WTC11 (cell line): ENCODE data around the gene ZNF512B. TPM values are rescaled to one million over a fixed set of nuclear protein-coding genes. Genes with fewer than 3 reads are reported as not detected.

ENCODE experiments used
- ATAC-seq: fragments of 200-7000 bp; cut with Tn5 transposase; 2 replicates; pipeline ENCODE4 v1.10.0; 2021; ENCODE audit warnings: mild to moderate bottlenecking, moderate library complexity
- CTCF ChIA-PET: fragments of 300-600 bp; sonication (Branson Sonifier 250); formaldehyde crosslinking; loops from one replicate; lab custom pipeline; 2021; ENCODE audit warnings: antibody characterized with exemption; lab: Charles Lee
- POLR2A ChIA-PET: fragments of 350-600 bp; sonication (Branson Sonifier 250); formaldehyde crosslinking; loops from one replicate; lab custom pipeline; 2021; ENCODE audit warnings: antibody characterized with exemption; lab: Charles Lee
- DNase-seq: peaks from one replicate; pipeline ENCODE4 v3.0.0; 2021; ENCODE audit warnings: low spot score
- H3K27ac Mint-ChIP-seq: 2 replicates; pipeline ENCODE4 v1.8.0; 2021; ENCODE audit warnings: mixed read lengths
- H3K27me3 Mint-ChIP-seq: 2 replicates; pipeline ENCODE4 v1.8.0; 2021; ENCODE audit warnings: low read depth, mild to moderate bottlenecking, moderate library complexity, mixed read lengths
- H3K36me3 Mint-ChIP-seq: 2 replicates; pipeline ENCODE4 v1.8.0; 2021; ENCODE audit warnings: mixed read lengths
- H3K4me1 Mint-ChIP-seq: 2 replicates; pipeline ENCODE4 v1.8.0; 2022; ENCODE audit warnings: mixed read lengths
- H3K4me3 Mint-ChIP-seq: 2 replicates; pipeline ENCODE4 v1.8.0; 2021; ENCODE audit warnings: mild to moderate bottlenecking, moderate library complexity, mixed read lengths
- H3K9me3 Mint-ChIP-seq: 2 replicates; pipeline ENCODE4 v1.8.0; 2021; ENCODE audit warnings: mixed read lengths
- CREM ChIP-seq: sonication (generic); formaldehyde crosslinking; IDR thresholded peaks from 2 replicates; pipeline ENCODE4 v1.8.1; 2022; ENCODE audit warnings: mild to moderate bottlenecking, missing genetic modification reagents, moderate library complexity
- CTCF ChIP-seq: fragments of 200-600 bp; IDR thresholded peaks from 2 replicates; pipeline ENCODE4 v1.8.0; 2022; ENCODE audit warnings: antibody characterized with exemption
- EMX1 ChIP-seq: fragments of 250-450 bp; sonication (Bioruptor Pico); IDR thresholded peaks from 2 replicates; pipeline ENCODE4 v1.8.0; 2021; ENCODE audit warnings: mild to moderate bottlenecking
- ERG ChIP-seq: fragments of 250-450 bp; sonication (Bioruptor Pico); IDR thresholded peaks from 2 replicates; pipeline ENCODE4 v1.8.0; 2021; ENCODE audit warnings: mild to moderate bottlenecking
- ESRRA ChIP-seq: sonication (generic); formaldehyde crosslinking; IDR thresholded peaks from 2 replicates; pipeline ENCODE4 v1.8.1; 2022; ENCODE audit warnings: mild to moderate bottlenecking, missing genetic modification reagents, borderline replicate concordance
- FOXJ3 ChIP-seq: sonication (generic); formaldehyde crosslinking; IDR thresholded peaks from 2 replicates; pipeline ENCODE4 v1.9.0; 2021; ENCODE audit warnings: missing genetic modification reagents, mild to moderate bottlenecking, borderline replicate concordance
- FOXK1 ChIP-seq: sonication (generic); formaldehyde crosslinking; IDR thresholded peaks from 2 replicates; pipeline ENCODE4 v1.8.0; 2022; ENCODE audit warnings: mild to moderate bottlenecking, moderate library complexity, missing genetic modification reagents
- GABPB1 ChIP-seq: sonication (generic); formaldehyde crosslinking; IDR thresholded peaks from 2 replicates; pipeline ENCODE4 v1.8.1; 2023; ENCODE audit warnings: mild to moderate bottlenecking, missing genetic modification reagents
- HMGXB4 ChIP-seq: sonication (generic); formaldehyde crosslinking; IDR thresholded peaks from 2 replicates; pipeline ENCODE4 v1.8.1; 2023; ENCODE audit warnings: mild to moderate bottlenecking, moderate library complexity, missing genetic modification reagents
- MXD4 ChIP-seq: fragments of 250-450 bp; sonication (Bioruptor Pico); IDR thresholded peaks from 2 replicates; pipeline ENCODE4 v1.8.0; 2021; ENCODE audit warnings: mild to moderate bottlenecking, moderate library complexity, borderline replicate concordance
- NFYB ChIP-seq: sonication (generic); formaldehyde crosslinking; conservative IDR thresholded peaks from 2 replicates; pipeline ENCODE4 v1.8.0; 2022; ENCODE audit warnings: low read depth, missing genetic modification reagents
- PRDM15 ChIP-seq: sonication (generic); formaldehyde crosslinking; IDR thresholded peaks from 2 replicates; pipeline ENCODE4 v1.8.0; 2022; ENCODE audit warnings: missing genetic modification reagents
- PRRX2 ChIP-seq: fragments of 250-450 bp; sonication (Bioruptor Pico); IDR thresholded peaks from 2 replicates; pipeline ENCODE4 v1.8.0; 2021; ENCODE audit warnings: mild to moderate bottlenecking
- SMAD3 ChIP-seq: sonication (generic); formaldehyde crosslinking; IDR thresholded peaks from 2 replicates; pipeline ENCODE4 v1.8.0; 2022; ENCODE audit warnings: missing genetic modification reagents, mild to moderate bottlenecking, borderline replicate concordance
- TP53 ChIP-seq: sonication (generic); formaldehyde crosslinking; IDR thresholded peaks from 2 replicates; pipeline ENCODE4 v1.8.1; 2023; ENCODE audit warnings: mild to moderate bottlenecking, missing genetic modification reagents
- USF2 ChIP-seq: sonication (generic); formaldehyde crosslinking; IDR thresholded peaks from 2 replicates; pipeline ENCODE4 v1.8.1; 2023; ENCODE audit warnings: mild to moderate bottlenecking, missing genetic modification reagents, moderate library complexity
- ZNF219 ChIP-seq: sonication (generic); formaldehyde crosslinking; IDR thresholded peaks from 2 replicates; pipeline ENCODE4 v1.8.0; 2023; ENCODE audit warnings: missing genetic modification reagents, mild to moderate bottlenecking, borderline replicate concordance
- ZNF232 ChIP-seq: sonication (generic); formaldehyde crosslinking; IDR thresholded peaks from 2 replicates; pipeline ENCODE4 v1.8.0; 2022; ENCODE audit warnings: mild to moderate bottlenecking, missing genetic modification reagents
- ZNF281 ChIP-seq: sonication (generic); formaldehyde crosslinking; IDR thresholded peaks from 2 replicates; pipeline ENCODE4 v1.8.0; 2023; ENCODE audit warnings: mild to moderate bottlenecking, missing genetic modification reagents
- ZNF317 ChIP-seq: sonication (generic); formaldehyde crosslinking; IDR thresholded peaks from 2 replicates; pipeline ENCODE4 v1.8.1; 2023; ENCODE audit warnings: low read depth, mild to moderate bottlenecking, moderate library complexity, missing genetic modification reagents, borderline replicate concordance
- ZNF416 ChIP-seq: fragments of 250-450 bp; sonication (Bioruptor Pico); IDR thresholded peaks from 2 replicates; pipeline ENCODE4 v1.9.0; 2021; ENCODE audit warnings: mild to moderate bottlenecking, inconsistent platforms
- ZNF671 ChIP-seq: fragments of 250-450 bp; sonication (Bioruptor Pico); IDR thresholded peaks from 2 replicates; pipeline ENCODE4 v1.8.0; 2021; ENCODE audit warnings: mild to moderate bottlenecking
- total RNA-seq: library from RNA; stranded (reverse); gene quantifications from 3 replicates; pipeline ENCODE4 v1.2.3, GENCODE V29; 2021

The ZNF512B gene
- total RNA-seq, 1 experiment from 2014 or later = 23.3 TPM

GRCh38 chr20:63977739-63978276 lies 8.1 kb upstream of the ZNF512B start:
- Mint-ChIP-seq H3K4me1 (peaks cover 31% of the 10 kb centered on the region), H3K36me3 (peaks cover 3% of the 10 kb centered on the region), H3K4me3 (peak overlapping the region; percentile 76), H3K27me3 (peaks cover 12% of the 10 kb centered on the region), H3K27ac (no peak overlapping the region), H3K9me3 (no peaks in the 10 kb centered on the region)
- TF ChIP-seq EMX1 (no peak), MXD4 (no peak), USF2 (no peak), GABPB1 (peak; percentile 61; the same call in 1 of the 2 replicates), CTCF (no peak), PRDM15 (CRISPR knock-in tag) (no peak)
- ChIA-PET CTCF (no interaction called here), POLR2A (no interaction called here)
- DNase-seq (no peak), ATAC-seq (no peak)

GRCh38 chr20:63976980-63977738 lies 7.4 kb upstream of the ZNF512B start:
- peaks cover 19% of the 10 kb centered on the region for H3K27me3 Mint-ChIP-seq
- H3K27ac Mint-ChIP-seq = no peak overlapping the region
- CTCF ChIA-PET = no interaction called here
- TF ChIP-seq MXD4 (no peak), ZNF219 (CRISPR knock-in tag) (no peak), ESRRA (CRISPR knock-in tag) (no peak), SMAD3 (CRISPR knock-in tag) (no peak), NFYB (no peak), ZNF671 (CRISPR knock-in tag) (no peak), FOXK1 (no peak), FOXJ3 (CRISPR knock-in tag) (no peak), PRRX2 (CRISPR knock-in tag) (no peak), TP53 (CRISPR knock-in tag) (no peak), CREM (CRISPR knock-in tag) (no peak), ZNF281 (CRISPR knock-in tag) (no peak), ERG (CRISPR knock-in tag) (no peak), ZNF232 (CRISPR knock-in tag) (no peak), HMGXB4 (no peak), ZNF416 (CRISPR knock-in tag) (no peak), ZNF317 (CRISPR knock-in tag) (no peak)
- peaks cover 32% of the 10 kb centered on the region for H3K4me1 Mint-ChIP-seq
- POLR2A ChIA-PET = no interaction called here
- DNase-seq = no peak
- H3K9me3 Mint-ChIP-seq = no peaks in the 10 kb centered on the region
- peak overlapping the region; percentile 37 for H3K4me3 Mint-ChIP-seq
- H3K36me3 Mint-ChIP-seq = no peaks in the 10 kb centered on the region
- ATAC-seq = no peak
